DMS53 treated with DMSO at 0.1 percent for 48 hours (cell line): ENCODE data around the gene TLCD1.

ENCODE experiments used
- DNase-seq: peaks from one replicate; lab custom pipeline; 2025; ENCODE audit not compliant: unreplicated experiment; lab: John Stamatoyannopoulos, UW

Gene TLCD1, protein sequence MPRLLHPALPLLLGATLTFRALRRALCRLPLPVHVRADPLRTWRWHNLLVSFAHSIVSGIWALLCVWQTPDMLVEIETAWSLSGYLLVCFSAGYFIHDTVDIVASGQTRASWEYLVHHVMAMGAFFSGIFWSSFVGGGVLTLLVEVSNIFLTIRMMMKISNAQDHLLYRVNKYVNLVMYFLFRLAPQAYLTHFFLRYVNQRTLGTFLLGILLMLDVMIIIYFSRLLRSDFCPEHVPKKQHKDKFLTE

DNA sequence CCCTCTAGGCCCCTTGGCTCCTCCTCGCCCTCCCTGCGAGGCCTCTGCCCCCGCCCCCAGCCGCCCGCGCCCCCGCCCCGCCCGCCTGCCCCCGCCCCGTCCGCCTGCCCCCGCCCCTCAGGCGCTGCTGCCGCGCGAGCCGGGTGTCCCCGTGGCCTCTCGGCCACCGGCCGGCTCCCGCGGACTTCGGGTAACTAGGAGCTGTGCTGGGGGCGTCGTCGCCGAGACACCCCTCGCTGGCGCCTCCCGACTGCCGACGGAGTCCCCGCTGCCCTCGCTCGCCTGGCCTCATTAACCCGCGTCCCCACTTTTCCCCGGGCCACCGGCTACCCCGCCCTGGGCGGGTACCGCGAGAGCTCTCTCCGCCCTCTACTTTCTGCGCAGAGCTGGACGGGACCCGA is at the start of gene TLCD1:
TLCD1 (minus strand) TSS at position 8 of the 401 bp plus-strand sequence. CDS start 136 bp downstream, outside the sequence.
- DNase-seq = no peak

DNA sequence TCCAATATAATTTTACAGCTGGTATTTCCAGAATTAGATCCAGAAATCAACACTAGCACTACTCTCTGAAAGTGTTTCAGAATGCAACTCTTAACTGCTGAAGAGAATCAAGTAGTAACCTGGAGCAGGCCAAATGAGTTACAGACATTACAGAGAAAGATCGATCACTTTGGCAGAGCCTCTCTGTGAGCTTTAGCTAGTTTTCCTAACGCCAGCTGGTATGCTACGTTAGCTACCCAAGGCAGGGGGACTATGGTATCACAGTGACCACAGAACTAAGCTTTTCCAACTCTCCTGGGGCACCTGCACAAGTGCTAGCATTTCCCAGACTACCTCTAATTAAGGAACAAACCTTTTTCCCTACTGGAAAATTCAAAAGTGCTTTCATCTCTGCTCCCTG is 48.2 kb upstream of the TLCD1 start:
- no peak for DNase-seq

GRCh38 chr17:28773736-28774135 is 47.7 kb upstream of the TLCD1 start:
- DNase-seq = no peak

- no peak for DNase-seq
Observed at GRCh38 chr17:28765038-28765437, 39.0 kb upstream of the TLCD1 start.

DNA sequence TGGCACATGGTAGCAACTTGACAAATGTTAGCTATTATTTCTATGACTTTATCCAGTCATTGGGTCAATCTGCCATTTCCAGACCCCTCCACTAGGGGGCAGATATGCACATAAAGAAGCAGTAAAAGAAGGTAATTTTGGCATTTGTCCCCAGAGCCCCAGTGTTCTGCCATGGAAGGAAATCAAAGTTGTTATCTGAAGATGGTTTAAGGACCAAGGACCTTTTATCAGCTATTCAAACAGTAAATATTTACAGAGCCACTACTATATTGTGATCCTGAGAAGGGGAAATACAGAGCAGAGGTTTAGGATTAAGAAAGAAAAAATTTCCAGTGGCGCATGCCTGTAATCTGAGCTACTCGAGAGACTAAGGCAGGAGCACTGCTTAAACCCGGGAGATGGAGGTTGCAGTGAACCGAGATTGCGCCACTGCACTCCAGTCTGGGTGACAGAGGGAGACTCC is 37.8 kb upstream of the TLCD1 start:
- peak; percentile 32 for DNase-seq

DNA sequence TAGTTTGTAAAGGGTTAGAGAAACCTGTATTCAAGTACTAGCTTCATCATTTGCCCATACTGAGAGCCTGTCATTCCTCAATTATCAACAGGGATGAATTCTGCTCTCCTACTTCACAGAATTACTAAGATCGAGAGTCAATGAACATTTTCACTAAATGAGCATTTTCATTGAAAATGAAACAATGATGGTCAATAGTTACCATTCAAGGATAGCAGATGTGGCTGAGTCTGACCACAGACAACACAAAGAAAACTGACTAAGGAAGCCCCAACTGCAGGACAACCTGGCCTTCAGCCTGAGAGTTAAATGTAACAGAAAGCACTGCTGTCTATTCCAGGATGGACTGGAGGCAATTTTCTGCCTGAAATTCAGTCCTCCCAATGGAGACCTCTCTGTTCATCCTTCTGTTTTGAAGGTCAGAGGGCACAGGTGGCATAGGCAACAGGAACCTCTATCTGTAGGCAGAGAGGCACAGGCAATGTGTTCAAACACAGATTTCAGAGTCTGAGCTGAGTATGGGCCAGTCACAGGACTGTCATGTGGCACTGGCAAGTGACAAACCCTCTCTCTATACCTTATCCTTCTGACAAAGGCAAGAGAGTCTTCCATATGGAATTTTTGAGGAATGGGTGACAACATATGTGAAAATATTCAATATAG is 37.2 kb upstream of the TLCD1 start:
- DNase-seq = no peak

GRCh38 chr17:28760601-28761562 is 34.8 kb upstream of the TLCD1 start:
- DNase-seq = no peak

GRCh38 chr17:28759256-28759865 is 33.3 kb upstream of the TLCD1 start:
- DNase-seq = no peak

GRCh38 chr17:28758411-28759121 is 32.5 kb upstream of the TLCD1 start:
- DNase-seq = no peak

GRCh38 chr17:28756049-28756804 is 30.2 kb upstream of the TLCD1 start:
- DNase-seq = no peak

- DNase-seq = no peak
Observed at GRCh38 chr17:28755486-28755885, 29.5 kb upstream of the TLCD1 start.

- no peak for DNase-seq
Observed at GRCh38 chr17:28751600-28752366, 25.8 kb upstream of the TLCD1 start.

GRCh38 chr17:28750178-28751047 is 24.4 kb upstream of the TLCD1 start:
- peak; percentile 80 for DNase-seq

- no peak for DNase-seq
Observed at GRCh38 chr17:28749516-28750177, 23.6 kb upstream of the TLCD1 start.

DNA sequence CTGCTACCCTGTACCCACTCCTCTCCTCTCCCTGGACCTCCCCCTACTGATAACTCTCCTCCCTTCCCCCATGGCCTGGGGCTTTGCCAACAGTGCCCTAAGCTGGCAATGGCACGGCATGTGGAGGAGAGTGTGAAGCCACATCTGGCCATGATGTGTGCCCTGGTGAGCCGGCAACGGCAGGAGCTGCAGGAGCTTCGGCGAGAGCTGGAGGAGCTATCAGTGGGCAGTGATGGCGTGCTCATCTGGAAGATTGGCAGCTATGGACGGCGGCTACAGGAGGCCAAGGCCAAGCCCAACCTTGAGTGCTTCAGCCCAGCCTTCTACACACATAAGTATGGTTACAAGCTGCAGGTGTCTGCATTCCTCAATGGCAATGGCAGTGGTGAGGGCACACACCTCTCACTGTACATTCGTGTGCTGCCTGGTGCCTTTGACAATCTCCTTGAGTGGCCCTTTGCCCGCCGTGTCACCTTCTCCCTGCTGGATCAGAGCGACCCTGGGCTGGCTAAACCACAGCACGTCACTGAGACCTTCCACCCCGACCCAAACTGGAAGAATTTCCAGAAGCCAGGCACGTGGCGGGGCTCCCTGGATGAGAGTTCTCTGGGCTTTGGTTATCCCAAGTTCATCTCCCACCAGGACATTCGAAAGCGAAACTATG is 23.0 kb upstream of the TLCD1 start:
- DNase-seq = no peak

- no peak for DNase-seq
Observed at GRCh38 chr17:28747801-28748750, 22.0 kb upstream of the TLCD1 start.
